Kidney (tissue), 14 donors: Measurements from ENCODE around the gene NPEPL1. TPM values are rescaled to one million over a fixed set of nuclear protein-coding genes. Genes with fewer than 3 reads are reported as not detected.

Experiments
- DNase-seq, 5 donors: peaks; one replicate each; pipeline ENCODE4 v3.0.0-alpha.2; 2013 to 2020
- FAIRE-seq: peaks from 2 replicates; lab custom pipeline; 2012; peaks lifted over from hg19 to GRCh38; lab: Jason Lieb, UNC
- H3K27ac ChIP-seq, 2 donors: one replicate each; pipeline ENCODE4 v1.7.0; 2013; ENCODE audit warnings: low read depth in 2 of 2, low read length in 2 of 2, inconsistent platforms in 1 of 2
- H3K27me3 ChIP-seq: one replicate; pipeline ENCODE4 v1.7.1; 2013; ENCODE audit warnings: low read length, inconsistent platforms; ENCODE audit not compliant: control insufficient read depth, insufficient read depth
- H3K36me3 ChIP-seq, 3 donors: one replicate each; pipeline versions ENCODE4 v1.7.0 to v1.7.1; 2013; ENCODE audit warnings: low read length in 3 of 3, control low read depth in 1 of 3, inconsistent platforms in 1 of 3; ENCODE audit not compliant: insufficient read depth in 3 of 3, control insufficient read depth in 2 of 3
- H3K4me1 ChIP-seq, 3 donors: one replicate each; pipeline versions ENCODE4 v1.7.0 to v1.7.1; 2013; ENCODE audit warnings: low read length in 3 of 3, inconsistent platforms in 1 of 3, low read depth in 1 of 3; ENCODE audit not compliant: control insufficient read depth in 2 of 3, insufficient read depth in 2 of 3
- H3K4me3 ChIP-seq, 3 donors: one replicate each; pipeline versions ENCODE4 v1.7.0 to v1.8.1; 2013; ENCODE audit warnings: low read length in 3 of 3, control low read depth in 1 of 3, inconsistent platforms in 1 of 3
- H3K9ac ChIP-seq, 3 donors: one replicate each; pipeline versions ENCODE4 v1.7.0 to v1.7.1; 2013; ENCODE audit warnings: low read length in 3 of 3, control low read depth in 1 of 3, inconsistent platforms in 1 of 3
- H3K9me3 ChIP-seq, 3 donors: one replicate each; pipeline versions ENCODE4 v1.7.0 to v1.7.1; 2013; ENCODE audit warnings: low read length in 3 of 3, control low read depth in 1 of 3, inconsistent platforms in 1 of 3; ENCODE audit not compliant: control insufficient read depth in 2 of 3, insufficient read depth in 1 of 3
- intact Hi-C: fragments of 100-400 bp; cut with DNase I; formaldehyde crosslinking; loops from one replicate; pipeline ENCODE4 v1.11.1; 2022
- polyA plus RNA-seq: library from polyadenylated mRNA; stranded (reverse); fragments of 350-450 nt; fragmentation: Illumina TruSeq; extraction: RNeasy Lipid Tissue Mini Kit (QIAGEN cat#74804); gene quantifications from one replicate; pipeline ENCODE4 v1.2.3, GENCODE V29; 2014; ENCODE audit warnings: low read depth, low replicate concordance; ENCODE audit not compliant: insufficient read depth
- total RNA-seq: library from RNA; stranded (reverse); fragmentation: NEBNext Ultra II Directional; extraction: Animal tissue kit (Norgen Biotek cat#: 25700); gene quantifications from one replicate; pipeline ENCODE4 v1.2.1, GENCODE V29; 2021
- TF ChIP-seq, protein P1 (sequence below): IDR thresholded peaks from 3 replicates; pipeline ENCODE4 v1.5.1; 2012; ENCODE audit warnings: mild to moderate bottlenecking, moderate library complexity, borderline replicate concordance; ENCODE audit not compliant: insufficient read depth; ENCODE audit errors: extremely low read depth
- donor health status: control.
- donor health status: control.
- donor health status: control.
- donor health status: control.
- donor health status: control.
- donor health status: DM: yes; HTN: yes; CAD: no.
- donor health status: Normal renal cell carcinoma (clear cell type).

NPEPL1 gene
- total and polyA plus RNA-seq, 2 donors from 2014 or later = 39.7 to 60.2 TPM

DNA sequence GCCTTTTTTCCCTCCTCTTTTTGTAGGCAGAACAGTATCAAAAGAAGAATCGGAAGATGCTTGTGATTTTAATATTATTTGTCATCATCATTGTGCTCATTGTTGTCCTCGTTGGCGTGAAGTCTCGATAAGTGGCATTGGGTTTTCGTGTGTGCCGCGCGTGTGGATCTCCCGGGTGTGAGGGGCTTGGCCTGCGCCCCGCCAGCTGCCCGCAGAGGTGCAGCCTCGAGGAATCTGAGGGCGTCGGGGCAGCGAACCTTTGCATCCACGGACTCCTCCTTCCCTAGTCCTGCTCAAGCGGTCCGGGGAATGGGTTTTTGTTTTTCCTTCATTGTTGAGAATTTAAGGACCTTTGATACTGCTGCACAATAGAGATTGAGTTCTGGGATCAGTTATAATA is 16.4 kb upstream of the NPEPL1 start:
- H3K27ac ChIP-seq = no peak overlapping the region
- H3K4me1 ChIP-seq = no peaks in the 10 kb centered on the region
- FAIRE-seq = no peak
- intact Hi-C loops = no loop called here
- TF ChIP-seq, protein P1, sequence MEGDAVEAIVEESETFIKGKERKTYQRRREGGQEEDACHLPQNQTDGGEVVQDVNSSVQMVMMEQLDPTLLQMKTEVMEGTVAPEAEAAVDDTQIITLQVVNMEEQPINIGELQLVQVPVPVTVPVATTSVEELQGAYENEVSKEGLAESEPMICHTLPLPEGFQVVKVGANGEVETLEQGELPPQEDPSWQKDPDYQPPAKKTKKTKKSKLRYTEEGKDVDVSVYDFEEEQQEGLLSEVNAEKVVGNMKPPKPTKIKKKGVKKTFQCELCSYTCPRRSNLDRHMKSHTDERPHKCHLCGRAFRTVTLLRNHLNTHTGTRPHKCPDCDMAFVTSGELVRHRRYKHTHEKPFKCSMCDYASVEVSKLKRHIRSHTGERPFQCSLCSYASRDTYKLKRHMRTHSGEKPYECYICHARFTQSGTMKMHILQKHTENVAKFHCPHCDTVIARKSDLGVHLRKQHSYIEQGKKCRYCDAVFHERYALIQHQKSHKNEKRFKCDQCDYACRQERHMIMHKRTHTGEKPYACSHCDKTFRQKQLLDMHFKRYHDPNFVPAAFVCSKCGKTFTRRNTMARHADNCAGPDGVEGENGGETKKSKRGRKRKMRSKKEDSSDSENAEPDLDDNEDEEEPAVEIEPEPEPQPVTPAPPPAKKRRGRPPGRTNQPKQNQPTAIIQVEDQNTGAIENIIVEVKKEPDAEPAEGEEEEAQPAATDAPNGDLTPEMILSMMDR = no peak
- DNase-seq = no peak
- peaks cover 8 to 37% (median 30%) of the 10 kb centered on the region in 3 donors for H3K36me3 ChIP-seq
- no peaks in the 10 kb centered on the region for H3K27me3 ChIP-seq
- H3K9me3 ChIP-seq = no peaks in the 10 kb centered on the region
- no peak overlapping the region for H3K9ac ChIP-seq
- no peak overlapping the region for H3K4me3 ChIP-seq

DNA sequence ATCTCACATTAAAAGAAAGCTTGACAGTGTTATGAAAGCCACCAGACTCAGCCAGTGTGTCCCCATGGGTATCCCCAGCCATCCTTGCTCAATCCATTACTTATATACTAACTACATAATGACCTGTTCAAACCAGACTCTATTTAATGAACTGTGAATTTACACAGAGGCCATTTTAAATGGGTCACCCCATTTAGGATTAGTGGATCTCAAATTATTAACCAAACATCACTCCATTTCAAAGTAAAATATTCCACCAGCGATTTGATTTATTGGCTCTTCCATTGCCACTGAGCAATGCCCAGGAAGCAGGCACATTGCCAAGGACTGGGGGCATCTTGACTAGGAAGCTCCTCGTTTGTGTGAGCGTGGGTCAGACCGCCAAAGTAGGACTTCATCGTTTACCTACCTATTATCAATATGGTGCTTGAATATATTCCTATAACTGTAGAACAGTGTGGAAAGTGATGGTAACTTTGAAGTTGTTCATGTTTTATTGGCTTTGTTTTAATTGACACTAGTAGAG is 15.5 kb upstream of the NPEPL1 start:
- no peak overlapping the region for H3K27ac ChIP-seq
- H3K27me3 ChIP-seq = no peaks in the 10 kb centered on the region
- no peak overlapping the region for H3K4me3 ChIP-seq
- no peak overlapping the region for H3K9ac ChIP-seq
- no peaks in the 10 kb centered on the region for H3K4me1 ChIP-seq
- no peaks in the 10 kb centered on the region for H3K9me3 ChIP-seq
- intact Hi-C loops = no loop called here
- TF ChIP-seq, protein P1 = no peak
- DNase-seq (peak in 1 of 5 donors; percentile 55), FAIRE-seq (no peak)
- H3K36me3 ChIP-seq = peaks cover 7 to 37% (median 30%) of the 10 kb centered on the region in 3 donors

DNA sequence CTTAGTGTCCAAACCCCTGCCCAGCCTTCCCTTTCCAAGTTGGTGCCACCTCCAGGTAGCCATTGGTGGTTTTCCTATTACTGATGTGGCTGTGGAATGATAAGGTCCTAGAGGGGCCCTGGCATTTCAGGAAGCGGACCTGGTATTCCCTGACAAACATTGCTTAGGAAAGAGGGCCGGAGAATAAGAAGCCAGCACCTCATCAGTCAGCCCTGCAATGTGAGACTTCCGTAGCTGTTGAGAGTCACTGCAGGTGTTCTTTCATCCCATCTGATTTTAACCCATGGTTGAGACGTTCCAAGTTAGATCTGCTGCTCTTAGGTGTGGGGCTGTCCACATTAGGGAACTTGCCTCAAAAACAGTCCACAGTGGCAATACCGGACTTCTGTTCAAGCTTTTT is 14.8 kb upstream of the NPEPL1 start:
- DNase-seq (no peak), FAIRE-seq (no peak)
- Histone ChIP-seq H3K4me3 (no peak overlapping the region), H3K36me3 (peaks cover 5 to 35% (median 30%) of the 10 kb centered on the region in 3 donors), H3K4me1 (no peaks in the 10 kb centered on the region), H3K9ac (no peak overlapping the region), H3K27ac (no peak overlapping the region), H3K9me3 (no peaks in the 10 kb centered on the region), H3K27me3 (no peaks in the 10 kb centered on the region)
- TF ChIP-seq, protein P1 = no peak
- intact Hi-C loops = no loop called here

DNA sequence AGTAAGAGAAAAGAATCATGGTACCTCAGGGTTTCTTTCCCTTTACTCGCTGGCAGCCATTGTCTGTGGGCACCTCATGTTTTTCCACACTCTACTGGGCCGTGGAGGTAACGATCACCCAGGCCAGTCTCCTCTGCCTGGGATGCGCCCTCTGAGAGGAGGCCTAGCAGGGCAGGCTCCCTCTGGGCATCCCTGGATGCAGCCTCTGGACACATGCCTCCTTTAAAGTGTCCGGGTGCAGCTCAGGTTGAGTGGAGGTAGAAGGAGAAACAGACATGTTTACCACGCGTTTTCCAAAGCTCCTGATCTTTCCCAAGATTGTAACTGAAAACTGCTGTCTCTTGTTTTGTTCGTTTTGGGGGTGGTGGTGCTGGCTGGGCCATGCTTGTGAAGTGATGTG is 13.8 kb upstream of the NPEPL1 start:
- DNase-seq (no peak), FAIRE-seq (no peak)
- H3K36me3 ChIP-seq = peaks cover 0 to 27% (median 21%) of the 10 kb centered on the region in 3 donors
- TF ChIP-seq, protein P1 = no peak
- no peak overlapping the region for H3K4me3 ChIP-seq
- no peaks in the 10 kb centered on the region for H3K27me3 ChIP-seq
- intact Hi-C loops = no loop called here
- H3K27ac ChIP-seq = no peak overlapping the region
- no peaks in the 10 kb centered on the region for H3K9me3 ChIP-seq
- H3K4me1 ChIP-seq = no peaks in the 10 kb centered on the region
- H3K9ac ChIP-seq = no peak overlapping the region
